GM12865 (cell line): ENCODE measurements around the gene CASP12.

Source experiments
- DNase-seq: peaks from one replicate; pipeline ENCODE4 v3.0.0; 2010; ENCODE audit warnings: low read depth
- H3K4me3 ChIP-seq: 2 replicates; pipeline ENCODE4 v1.5.1; 2011; ENCODE audit warnings: mild to moderate bottlenecking, low read depth, low read length, control low read depth
- CTCF ChIP-seq: IDR thresholded peaks from 2 replicates; pipeline ENCODE4 v1.5.1; 2011; ENCODE audit warnings: low read length, control low read depth, low read depth, inconsistent platforms; ENCODE audit not compliant: insufficient read depth; ENCODE audit errors: missing control alignments

The CASP12 gene

GRCh38 chr11:104841185-104841584 lies 57.1 kb downstream of the CASP12 start:
- H3K4me3 ChIP-seq, result no peak overlapping the region
- TF ChIP-seq CTCF, result no peak
- DNase-seq, result no peak

GRCh38 chr11:104837969-104838639 lies 60.2 kb downstream of the CASP12 start:
- DNase-seq, result no peak
- no peak overlapping the region for H3K4me3 ChIP-seq
- no peak for TF ChIP-seq CTCF

- no peak for DNase-seq
- no peak for TF ChIP-seq CTCF
- no peak overlapping the region for H3K4me3 ChIP-seq
Measured at GRCh38 chr11:104836691-104837090, 61.6 kb downstream of the CASP12 start.
